Measurements from ENCODE around the gene TRAPPC6A.

Gene TRAPPC6A

DNA sequence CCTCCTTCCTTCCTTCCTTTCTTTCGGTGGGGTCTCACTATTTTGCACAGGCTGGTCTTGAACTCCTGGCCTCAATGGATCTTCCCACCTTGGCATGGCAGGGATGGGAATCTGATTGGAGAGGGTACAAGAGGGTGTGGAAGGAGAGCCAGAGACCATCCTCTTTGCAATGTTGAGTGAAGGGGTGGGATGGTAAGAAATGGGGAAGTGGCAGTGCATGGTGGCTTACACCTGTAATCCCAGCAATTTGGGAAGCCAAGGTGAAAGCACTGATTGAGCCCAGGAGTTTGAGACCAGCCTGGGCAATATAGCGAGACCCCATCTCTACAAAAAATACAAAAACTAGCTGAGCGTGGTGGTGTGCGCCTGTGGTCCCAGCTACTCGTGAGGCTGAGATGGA lies 6.1 kb upstream of the TRAPPC6A start:
- DNase-seq: no peak

DNA sequence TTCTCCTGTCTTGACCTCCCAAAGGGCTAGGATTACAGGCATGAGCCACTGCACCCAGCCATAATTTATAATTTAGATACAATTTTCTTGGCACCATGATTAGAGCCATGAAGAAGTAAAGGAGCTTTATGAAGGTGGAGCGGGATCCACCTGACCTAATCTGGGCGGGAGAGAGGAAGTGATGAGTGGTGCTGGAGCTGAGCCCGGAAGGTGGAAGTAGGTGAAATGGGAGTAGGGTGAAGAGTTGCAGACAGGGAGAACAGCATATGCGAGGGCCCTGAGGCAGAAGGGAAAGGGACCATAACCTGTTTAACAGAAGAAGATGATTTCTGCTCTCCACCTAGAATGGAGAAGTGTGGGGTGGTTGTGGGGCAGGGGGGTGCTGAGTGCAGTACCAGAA lies 4.7 kb upstream of the TRAPPC6A start:
- no peak for DNase-seq

DNA sequence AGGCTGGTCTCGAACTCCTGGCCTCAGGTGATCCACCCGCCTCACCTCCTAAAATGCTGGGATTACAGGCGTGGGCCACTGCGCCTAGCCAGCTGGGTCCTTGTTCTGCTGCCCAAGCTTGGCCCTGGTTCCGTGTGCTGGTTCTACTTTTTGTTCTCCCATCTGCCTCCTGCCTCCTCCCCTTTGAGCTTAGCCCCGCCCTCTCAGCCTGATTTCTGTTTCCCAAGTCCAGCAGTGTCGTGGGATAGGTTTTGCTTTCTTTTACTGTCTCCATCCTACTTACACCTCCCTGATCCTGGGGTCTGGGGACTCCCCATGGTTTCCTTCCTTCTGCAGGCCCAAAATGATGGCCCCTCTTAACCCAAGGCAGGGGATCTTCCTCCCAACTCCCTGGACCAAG lies 2.9 kb upstream of the TRAPPC6A start:
- no peak for DNase-seq

DNA sequence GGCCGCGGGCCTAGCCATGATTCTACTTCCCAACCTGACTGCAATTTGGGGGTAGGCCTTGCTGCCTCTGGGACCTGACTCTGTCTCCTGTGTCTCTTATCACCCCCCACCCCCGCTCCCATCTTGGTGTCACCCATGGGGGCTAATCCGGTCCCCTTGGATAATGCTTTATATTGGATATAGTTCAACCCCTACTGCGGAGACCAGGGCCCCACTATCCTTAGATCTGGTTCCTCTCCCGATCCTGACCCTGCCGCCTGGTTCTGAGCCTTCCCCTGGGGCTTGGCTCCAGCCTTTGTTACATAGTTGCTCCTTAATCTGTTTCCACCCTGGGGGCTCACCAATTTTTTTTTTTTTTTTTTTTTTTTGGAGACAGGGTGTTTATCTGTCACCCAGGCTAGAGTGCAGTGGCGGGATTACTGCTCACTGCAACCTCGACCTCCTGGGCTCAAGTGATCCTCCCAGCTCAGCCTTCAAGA lies 1.9 kb upstream of the TRAPPC6A start:
- no peak for DNase-seq

DNA sequence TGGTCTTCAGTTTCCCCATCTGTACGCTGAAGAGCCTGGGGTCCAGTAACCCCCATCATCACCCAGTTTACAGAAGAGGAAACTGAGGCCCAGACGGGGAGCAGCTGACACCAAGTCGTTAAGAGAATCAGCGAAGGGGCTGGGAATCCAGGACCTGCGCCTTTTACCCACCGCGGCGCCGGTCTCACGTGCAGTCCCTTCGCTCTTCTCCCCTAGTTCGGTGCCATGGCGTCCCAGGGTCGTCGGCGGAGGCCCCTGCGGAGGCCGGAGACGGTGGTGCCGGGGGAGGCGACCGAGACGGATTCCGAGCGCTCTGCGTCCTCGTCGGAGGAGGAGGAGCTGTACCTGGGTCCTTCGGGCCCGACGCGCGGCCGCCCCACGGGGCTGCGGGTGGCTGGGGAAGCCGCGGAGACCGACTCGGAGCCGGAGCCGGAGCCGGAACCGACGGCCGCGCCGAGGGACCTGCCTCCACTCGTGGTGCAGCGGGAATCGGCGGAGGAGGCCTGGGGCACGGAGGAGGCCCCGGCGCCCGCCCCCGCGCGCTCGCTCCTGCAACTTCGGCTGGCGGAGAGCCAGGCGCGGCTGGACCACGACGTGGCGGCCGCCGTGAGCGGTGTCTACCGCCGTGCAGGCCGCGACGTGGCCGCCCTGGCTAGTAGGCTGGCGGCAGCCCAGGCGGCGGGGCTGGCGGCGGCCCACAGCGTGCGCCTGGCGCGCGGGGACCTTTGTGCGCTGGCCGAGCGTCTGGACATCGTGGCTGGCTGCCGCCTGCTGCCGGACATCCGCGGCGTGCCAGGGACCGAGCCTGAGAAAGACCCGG lies 1.2 kb upstream of the TRAPPC6A start:
- peak; percentile 39 for DNase-seq

DNA sequence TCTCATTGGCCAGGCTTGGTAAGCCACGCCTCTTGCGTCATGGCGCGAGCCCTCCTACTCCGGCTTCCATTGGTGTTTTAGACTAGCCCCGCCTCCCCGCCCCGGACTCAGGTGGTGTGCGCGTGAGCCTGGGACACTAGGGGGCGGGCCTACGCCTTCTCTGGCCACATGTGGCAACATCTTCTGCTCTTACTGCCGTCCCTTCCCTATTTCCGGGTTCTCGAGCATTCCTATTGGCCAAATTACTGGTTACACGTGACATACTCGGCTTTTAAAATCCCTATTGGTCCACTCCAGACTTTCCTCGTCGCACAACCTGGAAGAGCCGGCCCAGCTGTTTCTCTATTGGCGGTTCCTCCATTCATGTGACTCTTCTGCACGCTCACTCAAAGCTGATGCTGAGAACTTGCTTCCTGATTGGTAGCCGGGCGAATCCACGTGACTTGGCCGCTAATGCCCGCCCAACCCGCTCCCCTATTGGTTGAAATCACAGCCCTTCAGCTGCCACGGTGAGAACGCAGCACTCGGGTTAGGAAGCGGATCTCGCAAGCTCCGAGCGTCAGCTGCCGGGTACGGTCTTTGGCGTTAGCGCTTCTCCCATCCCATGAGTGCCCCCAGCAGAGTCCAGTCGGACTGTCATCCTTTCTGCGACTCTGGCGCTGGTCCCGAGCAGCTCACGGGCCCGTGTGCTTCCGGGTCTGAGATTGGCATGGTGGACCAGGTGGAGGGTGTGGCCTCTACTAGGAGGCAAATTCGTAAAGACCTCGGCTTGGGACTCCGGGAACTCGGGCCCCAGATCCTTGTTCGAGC lies 430 bp upstream of the TRAPPC6A start, which contains the start of gene BLOC1S3:
TSS of gene BLOC1S3 (plus strand) at position 523 of the 810 bp plus-strand sequence. CDS start 513 bp downstream, outside the sequence.
- peak; percentile 100 for DNase-seq

DNA sequence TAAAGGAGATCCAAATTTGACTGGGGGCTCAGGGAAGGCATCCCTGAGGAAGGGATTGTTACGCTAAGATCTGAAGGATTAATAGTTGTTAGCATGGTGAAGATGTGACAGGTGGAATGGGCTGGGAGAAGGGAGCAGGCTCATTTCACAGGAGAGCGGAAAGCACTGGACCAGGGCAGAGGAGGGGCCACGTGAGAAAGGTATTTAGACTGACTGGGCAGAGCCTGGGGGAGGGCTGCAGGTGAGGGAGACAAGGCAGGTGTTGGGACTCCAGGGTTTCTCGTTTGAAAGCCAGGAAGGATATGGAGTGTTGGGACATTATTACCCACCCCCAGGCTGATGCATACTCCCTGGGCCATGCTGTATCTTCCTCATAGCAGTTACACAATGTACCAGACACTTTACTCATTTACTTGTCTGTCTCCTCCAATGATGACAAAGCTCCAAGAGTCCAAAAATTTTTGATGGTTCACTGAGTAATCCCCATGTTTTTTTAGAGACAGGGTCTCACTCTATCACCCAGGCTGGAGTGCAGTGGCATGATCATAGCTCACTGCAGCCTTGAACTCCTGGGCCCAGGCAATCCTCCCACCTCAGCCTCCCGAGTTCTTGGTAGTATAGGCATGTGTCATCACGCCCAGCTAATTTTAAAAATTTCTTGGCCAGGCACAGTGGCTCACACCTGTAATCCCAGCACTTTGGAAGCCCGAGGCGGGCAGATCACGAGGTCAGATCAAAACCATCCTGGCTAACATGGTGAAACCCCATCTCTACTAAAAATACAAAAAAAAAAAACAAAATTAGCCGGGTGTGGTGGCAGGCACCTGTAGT lies 2.3 kb downstream of the TRAPPC6A start:
- no peak for DNase-seq

DNA sequence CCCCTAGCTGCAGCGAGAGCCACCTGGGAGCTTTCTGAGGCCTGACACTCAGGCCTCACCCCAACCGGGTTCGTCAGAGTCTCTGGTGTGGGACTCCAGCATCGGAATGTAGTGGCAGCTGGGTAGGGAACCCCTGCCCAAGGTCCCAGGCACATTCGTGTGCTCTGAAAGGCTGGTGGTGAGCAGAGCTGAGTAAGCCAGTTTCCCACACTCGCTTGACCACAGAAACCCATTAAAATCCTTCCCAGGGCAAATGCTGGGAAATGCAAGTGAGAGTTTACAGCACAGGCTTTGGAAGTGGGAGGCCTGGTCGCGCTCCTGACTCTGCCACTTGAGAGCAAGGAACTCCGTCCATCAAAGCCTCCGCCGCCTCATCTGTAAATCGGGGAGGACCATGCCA lies 4.2 kb downstream of the TRAPPC6A start:
- DNase-seq: no peak

DNA sequence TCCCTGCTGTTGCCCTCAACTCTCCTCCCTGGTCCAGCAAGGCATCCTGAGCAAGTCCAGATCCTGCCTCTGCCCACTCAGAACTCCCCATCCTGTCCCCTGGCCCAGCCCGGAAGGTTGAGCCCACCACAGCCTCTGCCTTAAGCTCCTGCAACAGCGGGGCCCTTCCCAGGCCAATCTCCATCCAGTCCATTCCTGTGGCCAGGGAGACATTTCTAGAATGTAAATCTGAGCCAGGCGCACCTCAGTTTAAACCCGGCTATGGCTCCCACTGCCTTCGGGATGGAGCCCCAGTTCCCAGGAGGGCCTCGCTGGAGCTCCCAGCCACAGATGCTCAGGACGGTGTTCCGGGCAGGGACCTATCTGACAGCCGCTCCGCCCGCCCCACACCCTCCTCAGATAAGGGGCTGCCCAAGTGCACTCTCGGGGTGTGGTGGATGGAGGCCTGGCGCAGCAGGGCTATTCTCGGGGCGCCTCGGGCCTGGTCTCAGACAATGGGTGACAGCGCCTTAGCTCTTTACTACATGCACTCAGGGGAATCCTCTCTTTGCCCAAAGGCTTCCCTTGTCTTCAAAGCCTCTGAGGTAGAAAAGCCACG lies 5.3 kb downstream of the TRAPPC6A start:
- DNase-seq: no peak

DNA sequence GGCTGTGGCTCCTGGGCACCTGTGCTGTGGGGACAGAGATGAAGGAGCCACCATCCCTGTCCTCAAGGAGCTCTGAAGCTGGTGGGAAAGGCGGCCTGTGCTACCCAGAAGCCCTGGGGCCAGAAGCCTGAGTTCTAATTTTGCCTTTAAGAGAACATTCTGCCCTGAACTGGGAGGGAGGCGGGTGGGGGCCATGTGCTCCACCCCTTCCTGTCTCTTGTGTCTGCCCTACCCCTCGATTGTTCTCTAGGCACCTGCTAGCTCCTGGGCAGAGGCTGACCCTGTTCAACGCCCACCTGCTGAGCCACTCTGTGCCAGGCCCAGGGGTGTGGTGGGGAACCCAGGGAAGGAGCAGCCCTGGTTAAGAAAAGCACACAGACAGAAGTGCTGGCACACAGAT lies 5.9 kb downstream of the TRAPPC6A start:
- peak; percentile 57 for DNase-seq

DNA sequence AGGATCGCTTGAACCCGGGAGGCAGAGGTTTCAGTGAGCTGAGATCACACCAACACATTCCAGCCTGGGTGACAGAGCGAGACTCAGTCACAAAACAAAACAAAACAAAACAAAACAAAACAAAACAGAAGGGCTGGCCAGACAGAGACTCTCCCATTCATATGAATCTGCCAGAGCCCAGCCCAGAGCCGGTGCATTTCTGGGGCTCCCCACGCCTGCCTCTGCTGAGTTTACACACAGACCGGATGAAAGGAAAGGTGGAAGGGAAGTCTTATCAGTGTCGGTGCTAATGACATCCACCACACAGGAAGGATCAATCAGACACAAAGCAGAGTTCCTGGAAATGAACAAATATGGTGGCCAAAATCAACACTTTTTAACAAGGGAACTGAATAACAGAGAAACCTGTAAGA lies 6.8 kb downstream of the TRAPPC6A start:
- DNase-seq: peak; percentile 56

DNA sequence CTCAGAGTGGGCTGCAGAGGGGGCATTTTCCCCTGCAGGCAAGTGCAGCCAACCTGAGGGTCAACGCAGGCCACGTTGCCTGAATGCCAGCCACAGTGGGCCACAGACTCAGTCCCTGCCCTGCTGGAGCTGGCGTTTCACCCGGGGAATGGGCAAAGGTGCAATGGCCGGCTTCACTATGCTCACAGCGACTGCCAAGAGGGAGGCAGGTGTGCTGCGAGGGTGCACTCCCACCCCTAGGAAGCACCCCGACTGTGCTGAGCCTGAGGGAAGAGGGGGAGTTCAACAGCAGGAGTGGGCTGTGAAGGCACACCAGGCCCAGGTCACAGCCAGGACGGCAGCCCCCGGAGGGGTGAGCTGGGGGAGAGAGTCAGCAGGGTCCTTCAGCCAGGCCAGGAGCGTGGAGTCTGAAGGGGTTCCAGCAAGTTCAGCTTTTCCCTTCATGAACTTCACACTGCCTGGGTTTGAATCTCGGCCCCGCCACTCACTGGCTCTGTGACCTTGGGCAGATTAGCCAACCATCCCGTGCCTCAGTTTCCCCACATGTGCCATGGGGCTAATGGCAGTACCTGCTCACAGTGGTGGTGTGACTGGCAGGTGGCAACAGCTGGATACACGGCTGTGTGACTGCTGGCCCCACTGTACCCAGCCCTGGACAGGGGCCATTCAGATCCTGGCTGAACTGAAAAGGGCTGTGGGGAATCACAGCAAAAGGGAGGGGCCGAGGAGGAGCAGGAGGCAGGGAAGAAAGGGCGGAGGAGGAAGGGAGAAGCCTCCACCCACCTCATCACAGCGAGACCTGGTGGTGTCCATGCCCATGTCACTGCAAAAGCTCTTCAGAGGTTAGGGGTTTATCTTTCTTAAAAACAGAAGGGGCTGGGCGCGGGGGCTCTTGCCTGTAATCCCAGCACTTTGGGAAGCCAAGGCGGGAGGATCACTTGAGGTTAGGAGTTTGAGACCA lies 7.6 kb downstream of the TRAPPC6A start:
- DNase-seq: no peak

DNA sequence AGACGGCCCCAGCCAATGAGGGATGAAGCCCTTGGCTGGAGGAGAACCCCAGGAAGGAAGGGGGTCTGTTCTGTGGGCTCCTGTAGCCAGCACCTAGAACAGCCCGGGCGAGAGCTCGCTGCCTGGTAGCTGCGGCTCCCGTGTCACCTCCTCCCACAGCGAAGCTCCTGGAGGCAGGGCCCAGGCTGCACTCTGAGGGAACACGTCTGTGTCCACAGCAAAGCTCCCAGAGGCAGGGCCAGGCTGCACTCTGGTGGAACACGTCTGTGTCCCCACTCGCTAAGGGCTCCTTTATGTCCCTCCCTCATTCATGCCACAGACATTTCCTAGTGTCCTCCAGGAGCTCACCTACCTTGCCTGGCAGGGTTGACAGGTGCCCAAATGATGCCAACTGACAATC lies 8.4 kb downstream of the TRAPPC6A start:
- DNase-seq: no peak

DNA sequence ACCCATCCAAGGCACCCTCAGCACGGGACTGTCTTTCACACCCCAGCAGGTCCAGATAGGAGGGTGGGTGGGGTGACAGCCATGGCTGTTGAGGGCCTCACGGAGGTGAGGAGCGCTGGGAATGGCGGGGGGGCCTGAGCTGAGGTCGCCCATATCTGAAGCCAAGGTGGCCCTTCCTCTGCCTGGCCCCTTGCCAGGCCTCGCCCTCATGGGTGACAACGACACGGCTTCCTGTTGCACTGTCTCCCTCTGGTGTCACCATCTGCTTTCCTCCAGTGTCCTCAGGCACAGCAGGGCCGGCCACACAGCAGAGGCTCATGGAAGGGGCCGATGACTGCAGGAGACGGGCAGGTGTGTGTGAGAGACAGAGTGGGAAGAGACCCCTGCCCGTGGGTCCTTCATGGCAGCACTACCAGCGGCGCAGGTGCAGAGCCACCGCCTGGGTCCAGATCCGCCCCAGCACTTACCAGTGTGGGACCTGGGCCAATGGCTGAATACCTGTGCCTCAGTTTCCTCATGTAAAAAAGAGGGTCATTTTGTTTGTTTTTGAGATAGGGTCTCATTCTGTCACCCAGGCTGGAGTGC lies 9.2 kb downstream of the TRAPPC6A start:
- DNase-seq: no peak

DNA sequence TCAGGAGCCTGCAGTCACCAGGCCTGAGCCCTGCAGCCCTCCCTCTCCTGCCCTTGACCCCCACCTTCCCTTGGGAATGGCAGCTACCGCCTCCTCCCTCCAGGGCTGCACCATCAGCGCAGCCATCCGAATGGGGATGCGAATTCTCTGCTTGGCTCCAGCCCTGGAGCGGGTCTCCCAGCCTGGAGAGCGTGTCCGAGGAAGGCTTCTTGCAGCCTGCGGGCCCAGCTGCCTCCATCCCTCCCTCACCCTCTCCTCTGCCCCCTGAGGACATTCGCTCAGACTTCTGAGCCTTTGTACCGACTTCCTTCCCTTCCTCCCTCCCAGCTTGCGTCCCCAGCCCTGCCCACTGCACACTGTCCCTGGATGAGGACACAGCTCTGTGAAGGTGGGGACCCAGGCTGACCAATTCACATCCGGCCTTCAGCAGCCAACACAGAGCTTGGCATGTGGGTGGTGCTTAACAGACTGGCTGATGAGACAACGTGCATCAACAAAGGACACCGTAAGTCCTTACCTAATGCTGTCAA lies 11.2 kb downstream of the TRAPPC6A start:
- DNase-seq: no peak

DNA sequence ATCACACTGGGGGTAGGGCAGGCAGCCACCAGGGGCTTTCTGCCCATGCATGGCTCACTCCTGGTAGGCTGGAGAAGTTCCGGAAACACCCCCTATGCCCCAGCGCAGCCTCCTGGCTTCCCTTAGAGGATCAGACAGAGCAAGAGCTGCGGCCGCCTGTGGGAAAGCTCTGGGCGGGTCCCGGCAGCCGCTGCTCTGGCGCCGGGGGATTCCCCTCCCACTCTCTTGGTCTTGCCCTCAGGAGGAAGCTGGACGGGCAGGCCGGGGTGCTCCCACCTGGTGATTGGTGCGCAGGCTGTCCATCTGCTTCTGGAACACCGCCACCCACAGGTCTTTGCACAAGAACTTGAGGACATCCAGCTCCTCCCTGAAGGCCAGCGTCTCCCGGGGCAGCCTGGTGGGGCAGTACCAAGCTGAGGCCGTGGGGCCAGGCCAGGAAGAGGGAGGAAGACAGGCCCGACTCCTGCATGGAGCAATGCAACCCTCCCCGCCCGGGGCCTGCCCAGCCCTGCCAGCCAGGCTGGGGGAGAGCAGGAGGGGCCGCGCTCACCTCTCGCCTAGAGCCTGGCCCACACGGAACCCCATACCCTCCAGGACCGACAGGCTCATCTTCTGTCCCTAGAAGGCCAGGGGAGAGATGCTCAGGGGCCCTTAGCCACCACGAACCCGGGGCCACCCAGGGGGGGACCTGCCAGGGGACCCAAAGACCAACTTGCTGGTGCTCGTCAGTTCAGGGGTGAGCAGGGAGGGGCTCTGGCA lies 13.3 kb downstream of the TRAPPC6A start:
- DNase-seq: peak; percentile 62

DNA sequence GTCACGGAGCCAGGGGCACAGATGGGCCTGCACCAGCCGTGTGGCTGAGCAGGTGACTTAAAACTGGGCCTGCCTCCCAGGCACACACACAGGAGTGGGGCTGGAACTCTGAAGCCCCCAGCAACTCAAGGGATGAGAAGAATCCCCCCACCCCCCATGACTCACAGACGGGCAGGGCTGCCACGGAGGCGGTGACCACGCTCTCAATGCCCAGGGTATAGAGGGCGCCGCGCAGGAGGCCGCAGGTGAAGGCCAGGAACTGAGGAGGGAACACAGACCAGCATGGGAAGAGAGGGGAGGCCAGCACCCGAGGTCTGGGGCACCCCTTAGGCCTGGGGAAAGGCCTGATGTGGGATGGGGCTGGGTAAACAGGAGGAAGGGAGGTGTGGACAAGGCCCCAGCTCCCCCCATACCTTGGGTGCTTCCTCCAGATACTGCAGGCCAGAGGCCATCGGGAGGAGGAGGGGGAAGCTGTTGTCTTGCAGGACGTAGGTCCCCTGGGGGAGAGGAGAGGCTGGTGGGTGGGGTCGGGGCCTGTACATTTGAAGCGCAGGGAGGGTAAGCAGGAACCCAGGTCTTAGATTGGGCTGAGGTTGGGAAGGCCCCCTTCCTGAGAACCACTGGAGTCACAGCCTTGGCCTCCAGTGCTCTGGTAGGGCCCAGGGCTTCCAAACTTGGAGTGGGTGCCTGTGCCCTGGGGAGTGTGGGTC lies 14.1 kb downstream of the TRAPPC6A start:
- no peak for DNase-seq

DNA sequence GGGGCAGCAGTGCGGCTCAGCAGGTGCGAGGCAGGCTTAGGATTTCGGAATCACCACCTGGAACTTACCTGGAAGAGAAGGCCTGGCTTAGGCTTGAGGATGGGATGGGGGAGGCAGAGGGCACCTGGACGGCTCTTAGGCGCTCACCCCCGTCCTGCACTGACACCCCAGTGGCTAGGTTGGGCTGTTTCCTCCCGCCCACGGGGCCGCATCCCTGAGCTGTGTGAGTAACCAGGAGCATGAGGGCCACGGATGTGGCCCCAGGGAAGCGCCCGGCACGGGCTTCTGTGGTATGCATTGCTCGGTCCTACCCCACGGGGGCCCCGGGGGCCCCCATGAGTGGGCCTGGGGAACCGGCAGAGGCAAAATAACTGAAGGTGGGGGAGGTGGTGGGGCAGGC lies 14.9 kb downstream of the TRAPPC6A start:
- DNase-seq: no peak

DNA sequence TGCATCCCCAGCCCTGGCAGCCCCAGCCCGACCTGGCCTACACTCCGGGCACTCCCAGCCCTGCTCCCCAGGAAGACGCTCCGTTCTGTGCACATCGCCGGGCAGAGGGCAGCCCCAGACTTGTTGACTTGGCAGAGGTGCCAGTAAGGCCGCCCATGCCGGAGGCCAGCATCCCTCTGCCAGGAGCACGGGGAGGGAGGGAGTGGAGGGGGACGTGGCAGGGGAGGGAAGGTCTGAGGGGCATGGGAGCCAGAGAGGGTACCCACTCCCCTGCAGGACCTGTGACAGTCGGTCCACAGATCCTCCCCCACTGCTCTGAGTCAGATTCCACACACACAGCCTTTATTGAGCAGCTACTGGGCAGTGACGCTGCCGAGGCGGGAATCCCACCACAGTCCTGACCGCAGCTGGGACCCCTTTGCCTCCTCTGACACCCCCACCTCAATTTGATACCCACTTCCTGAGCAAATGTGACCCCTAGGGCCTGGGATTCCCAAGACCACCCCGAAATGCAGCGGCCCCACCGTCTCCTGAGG lies 15.4 kb downstream of the TRAPPC6A start:
- DNase-seq: no peak

Measured in CD4-positive, alpha-beta T cell treated with Interleukin-17A for 4 hours (primary cell).